D721Med (cell line): Measurements from ENCODE around the gene TDP1.

Source experiments
- DNase-seq: peaks from one replicate; pipeline ENCODE4 v3.0.0; 2011; ENCODE audit warnings: low spot score; ENCODE audit not compliant: insufficient read length
- FAIRE-seq: peaks from 2 replicates; lab custom pipeline; 2011; peaks lifted over from hg19 to GRCh38; lab: Jason Lieb, UNC
- CTCF ChIP-seq: IDR thresholded peaks from 2 replicates; pipeline ENCODE4 v1.5.1; 2012; ENCODE audit warnings: mild to moderate bottlenecking, control low read depth; ENCODE audit not compliant: insufficient read depth; ENCODE audit errors: missing control alignments

TDP1 gene

GRCh38 chr14:89911010-89911919, 44.5 kb upstream of the TDP1 start:
- TF ChIP-seq CTCF = no peak
- no peak for DNase-seq
- FAIRE-seq = no peak

GRCh38 chr14:89912221-89912620, 43.5 kb upstream of the TDP1 start:
- FAIRE-seq (no peak), DNase-seq (no peak)
- no peak for TF ChIP-seq CTCF

GRCh38 chr14:89912667-89913211, 43.0 kb upstream of the TDP1 start:
- no peak for TF ChIP-seq CTCF
- DNase-seq (no peak), FAIRE-seq (no peak)

GRCh38 chr14:89915114-89915878, 40.4 kb upstream of the TDP1 start:
- FAIRE-seq = peak; percentile 51
- DNase-seq = no peak
- peak; percentile 90 for TF ChIP-seq CTCF

GRCh38 chr14:89918721-89919120, 37.0 kb upstream of the TDP1 start:
- FAIRE-seq = no peak
- DNase-seq = no peak
- TF ChIP-seq CTCF = no peak

- DNase-seq = no peak
- TF ChIP-seq CTCF = no peak
- no peak for FAIRE-seq
Observed at GRCh38 chr14:89920056-89920455, 35.7 kb upstream of the TDP1 start.
